ENCODE data around the gene AHI1. TPM values are rescaled to one million over a fixed set of nuclear protein-coding genes. Genes with fewer than 3 reads are reported as not detected.
A peak's percentile ranks its signal among the peaks of the same experiment; 100 is the strongest.

Gene AHI1
- total and polyA plus RNA-seq, 2 donors (not counting 1 experiment from before 2014, with no cell fraction given), result 14.2 to 22.8 TPM

DNA sequence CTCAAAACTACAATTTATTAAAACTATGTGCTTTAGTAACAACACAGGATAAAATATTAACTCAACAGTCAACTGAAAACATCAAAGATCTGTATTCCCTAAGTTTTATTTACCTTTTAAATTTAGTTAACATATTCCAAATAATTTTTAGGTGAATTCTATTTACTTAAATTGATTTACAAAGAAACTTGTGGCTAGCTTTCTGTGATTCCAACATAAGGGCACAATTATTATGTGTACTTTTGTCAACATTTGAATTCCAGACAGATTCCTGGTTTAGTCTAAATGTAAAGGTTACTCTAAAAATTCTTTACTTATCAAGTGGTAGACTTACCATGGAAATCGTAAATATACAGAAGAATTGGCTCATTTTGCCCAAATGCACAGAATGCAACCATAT, 70.7 kb downstream of the AHI1 start:
- Histone ChIP-seq H3K4me3 (replicated peaks in 1 of 4; ENCODE audit: control extremely low read depth in 1 of 4, insufficient read depth in 1 of 4, low read depth in 3 of 4, low read length in 4 of 4) (no peak overlapping the region), H3K79me2 (ENCODE audit: control insufficient read depth, insufficient read depth, low read length) (no peaks in the 10 kb centered on the region), H3K9ac (ENCODE audit: insufficient read depth, low read length) (no peak overlapping the region), H4K20me1 (ENCODE audit: control insufficient read depth, extremely low read depth, insufficient read depth, low read length) (no peaks in the 10 kb centered on the region), H2AFZ (ENCODE audit: low read length) (no peak overlapping the region), H3K27ac (ENCODE audit: insufficient read depth, low read length) (no peak overlapping the region), H3K4me1 (ENCODE audit: control insufficient read depth, extremely low read depth, insufficient read depth, low read length) (no peaks in the 10 kb centered on the region), H3K27me3 (ENCODE audit: control insufficient read depth, insufficient read depth, low read length) (no peaks in the 10 kb centered on the region), H3K4me2 (ENCODE audit: extremely low read depth, insufficient read depth, low read length) (no peak overlapping the region), H3K9me3 (ENCODE audit: control insufficient read depth, insufficient read depth, low read depth, low read length) (no peaks in the 10 kb centered on the region), H3K36me3 (ENCODE audit: control insufficient read depth, insufficient read depth, low read length) (no peaks in the 10 kb centered on the region)
- TF ChIP-seq, protein P1, sequence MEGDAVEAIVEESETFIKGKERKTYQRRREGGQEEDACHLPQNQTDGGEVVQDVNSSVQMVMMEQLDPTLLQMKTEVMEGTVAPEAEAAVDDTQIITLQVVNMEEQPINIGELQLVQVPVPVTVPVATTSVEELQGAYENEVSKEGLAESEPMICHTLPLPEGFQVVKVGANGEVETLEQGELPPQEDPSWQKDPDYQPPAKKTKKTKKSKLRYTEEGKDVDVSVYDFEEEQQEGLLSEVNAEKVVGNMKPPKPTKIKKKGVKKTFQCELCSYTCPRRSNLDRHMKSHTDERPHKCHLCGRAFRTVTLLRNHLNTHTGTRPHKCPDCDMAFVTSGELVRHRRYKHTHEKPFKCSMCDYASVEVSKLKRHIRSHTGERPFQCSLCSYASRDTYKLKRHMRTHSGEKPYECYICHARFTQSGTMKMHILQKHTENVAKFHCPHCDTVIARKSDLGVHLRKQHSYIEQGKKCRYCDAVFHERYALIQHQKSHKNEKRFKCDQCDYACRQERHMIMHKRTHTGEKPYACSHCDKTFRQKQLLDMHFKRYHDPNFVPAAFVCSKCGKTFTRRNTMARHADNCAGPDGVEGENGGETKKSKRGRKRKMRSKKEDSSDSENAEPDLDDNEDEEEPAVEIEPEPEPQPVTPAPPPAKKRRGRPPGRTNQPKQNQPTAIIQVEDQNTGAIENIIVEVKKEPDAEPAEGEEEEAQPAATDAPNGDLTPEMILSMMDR (conservative IDR thresholded peaks at IDR 0.05 in 1 of 2, IDR thresholded peaks at IDR 0.05 in 1 of 2; ENCODE audit: low read depth in 1 of 2, low read length in 2 of 2), result no peak
- no peak for DNase-seq (ENCODE audit: low read depth in 2 of 2)

DNA sequence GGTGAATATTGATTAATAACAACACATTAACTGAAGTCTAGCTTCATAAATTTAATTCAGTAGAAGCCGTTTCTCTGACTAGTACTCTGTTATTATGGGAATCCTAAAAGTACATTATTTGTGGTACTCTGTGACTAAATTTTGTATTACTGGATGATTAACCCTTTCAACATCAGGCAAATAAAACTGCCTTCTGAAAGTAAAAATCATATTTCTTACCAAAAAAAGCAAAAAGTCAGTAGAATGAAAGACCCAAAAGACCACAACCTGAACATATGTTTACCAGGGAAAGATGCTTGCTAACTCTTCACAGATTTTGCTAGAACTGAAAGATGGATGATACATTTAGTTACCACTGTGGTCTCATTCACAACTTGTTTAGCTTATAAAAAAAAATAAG, 73.2 kb downstream of the AHI1 start:
- no peak for DNase-seq (ENCODE audit: low read depth in 2 of 2)
- no peaks in the 10 kb centered on the region for H3K79me2 ChIP-seq (ENCODE audit: control insufficient read depth, insufficient read depth, low read length)
- no peak overlapping the region for H2AFZ ChIP-seq (ENCODE audit: low read length)
- TF ChIP-seq, protein P1 (conservative IDR thresholded peaks at IDR 0.05 in 1 of 2, IDR thresholded peaks at IDR 0.05 in 1 of 2; ENCODE audit: low read depth in 1 of 2, low read length in 2 of 2), result no peak
- no peak for TF ChIP-seq EZH2 (IDR thresholded peaks at IDR 0.05; ENCODE audit: low read length, missing control alignments)
- no peak overlapping the region for H3K27ac ChIP-seq (ENCODE audit: insufficient read depth, low read length)
- no peaks in the 10 kb centered on the region for H4K20me1 ChIP-seq (ENCODE audit: control insufficient read depth, extremely low read depth, insufficient read depth, low read length)
- no peaks in the 10 kb centered on the region for H3K36me3 ChIP-seq (ENCODE audit: control insufficient read depth, insufficient read depth, low read length)
- no peak overlapping the region for H3K4me2 ChIP-seq (ENCODE audit: extremely low read depth, insufficient read depth, low read length)
- no peak overlapping the region for H3K4me3 ChIP-seq (replicated peaks in 1 of 4; ENCODE audit: control extremely low read depth in 1 of 4, insufficient read depth in 1 of 4, low read depth in 3 of 4, low read length in 4 of 4)
- no peaks in the 10 kb centered on the region for H3K27me3 ChIP-seq (ENCODE audit: control insufficient read depth, insufficient read depth, low read length)
- H3K9me3 ChIP-seq (ENCODE audit: control insufficient read depth, insufficient read depth, low read depth, low read length), result no peaks in the 10 kb centered on the region
- no peak overlapping the region for H3K9ac ChIP-seq (ENCODE audit: insufficient read depth, low read length)
- no peaks in the 10 kb centered on the region for H3K4me1 ChIP-seq (ENCODE audit: control insufficient read depth, extremely low read depth, insufficient read depth, low read length)

DNA sequence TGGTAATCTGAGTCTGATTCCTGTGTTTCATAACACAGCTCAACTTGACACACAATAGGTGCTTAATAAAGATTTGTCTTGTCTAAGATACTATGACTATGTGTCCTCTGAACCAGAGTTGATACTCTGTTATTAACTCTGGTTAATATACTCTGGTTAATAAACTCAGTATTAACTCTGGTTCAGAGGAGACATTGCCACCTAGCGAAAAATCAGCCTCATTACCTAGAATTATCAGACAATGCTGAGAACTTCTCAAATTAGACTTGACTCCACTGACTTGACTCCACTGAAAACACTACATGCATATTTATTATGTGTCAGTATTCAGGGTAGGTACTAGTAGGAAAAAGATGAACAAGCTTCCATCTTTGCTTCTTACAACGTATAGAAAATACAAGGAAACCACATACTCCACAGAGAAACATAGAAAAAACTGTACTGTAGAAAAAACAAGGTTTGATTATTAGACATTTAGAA, 73.9 kb downstream of the AHI1 start:
- Histone ChIP-seq H2AFZ (ENCODE audit: low read length) (no peak overlapping the region), H3K4me1 (ENCODE audit: control insufficient read depth, extremely low read depth, insufficient read depth, low read length) (peaks cover 2% of the 10 kb centered on the region), H3K36me3 (ENCODE audit: control insufficient read depth, insufficient read depth, low read length) (no peaks in the 10 kb centered on the region), H3K27ac (ENCODE audit: insufficient read depth, low read length) (no peak overlapping the region), H3K79me2 (ENCODE audit: control insufficient read depth, insufficient read depth, low read length) (no peaks in the 10 kb centered on the region), H3K9me3 (ENCODE audit: control insufficient read depth, insufficient read depth, low read depth, low read length) (no peaks in the 10 kb centered on the region), H3K4me2 (ENCODE audit: extremely low read depth, insufficient read depth, low read length) (no peak overlapping the region), H3K4me3 (replicated peaks in 1 of 4; ENCODE audit: control extremely low read depth in 1 of 4, insufficient read depth in 1 of 4, low read depth in 3 of 4, low read length in 4 of 4) (no peak overlapping the region), H3K9ac (ENCODE audit: insufficient read depth, low read length) (no peak overlapping the region), H4K20me1 (ENCODE audit: control insufficient read depth, extremely low read depth, insufficient read depth, low read length) (no peaks in the 10 kb centered on the region), H3K27me3 (ENCODE audit: control insufficient read depth, insufficient read depth, low read length) (no peaks in the 10 kb centered on the region)
- DNase-seq (ENCODE audit: low read depth in 2 of 2), result peak; percentile 36 to 64
- TF ChIP-seq, protein P1 (conservative IDR thresholded peaks at IDR 0.05 in 1 of 2, IDR thresholded peaks at IDR 0.05 in 1 of 2; ENCODE audit: low read depth in 1 of 2, low read length in 2 of 2), result peak; percentile 63 to 65
- TF ChIP-seq EZH2 (IDR thresholded peaks at IDR 0.05; ENCODE audit: low read length, missing control alignments), result no peak
